ENCODE measurements around the gene CDC16. TPM values are rescaled to one million over a fixed set of nuclear protein-coding genes. Genes with fewer than 3 reads are reported as not detected.

CDC16 gene
- total RNA-seq, 1 experiment from 2014 or later = 61.0 TPM

DNA sequence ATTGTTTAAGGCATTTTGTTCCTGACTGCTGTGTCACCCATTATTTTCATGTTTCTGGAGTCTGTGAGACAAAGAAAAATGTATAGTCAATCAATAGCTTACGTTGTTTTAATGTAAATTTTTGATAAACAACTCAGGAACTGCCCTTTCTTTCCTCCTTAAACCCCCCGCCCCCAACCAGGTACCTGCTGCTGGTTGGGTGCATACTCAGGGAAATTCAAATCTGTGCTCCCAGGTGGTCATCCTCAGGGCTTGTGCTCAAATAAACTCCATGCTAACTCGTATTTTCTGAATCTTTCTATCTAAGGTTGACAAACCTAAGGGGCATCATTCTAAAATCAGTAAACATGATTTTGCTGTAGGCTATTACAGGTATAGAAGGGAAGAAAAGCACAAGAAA, 4.1 kb upstream of the CDC16 start:
- Histone ChIP-seq H3K27ac (ENCODE audit: low read depth, low read length) (no peak overlapping the region), H3K4me3 (replicated peaks in 1 of 2; ENCODE audit: low read depth in 1 of 2, low read length in 2 of 2) (no peak overlapping the region), H4K20me1 (ENCODE audit: insufficient read depth) (no peaks in the 10 kb centered on the region), H3K4me2 (ENCODE audit: low read length) (no peak overlapping the region), H3K9me3 (ENCODE audit: control insufficient read depth in 1 of 2, insufficient read depth in 1 of 2, low read depth in 1 of 2, low read length in 2 of 2) (no peaks in the 10 kb centered on the region; a peak in 1 of 4 replicates), H3K9me2 (ENCODE audit: insufficient read depth) (no peaks in the 10 kb centered on the region), H2AFZ (ENCODE audit: low read depth, low read length, poor library complexity, severe bottlenecking) (no peak overlapping the region), H3K4me1 (ENCODE audit: control insufficient read depth in 1 of 2, insufficient read depth in 2 of 2, low read length in 2 of 2) (peaks cover 0 to 20% of the 10 kb centered on the region in 2 experiments; a peak in 3 of 4 replicates), H3K36me3 (ENCODE audit: control insufficient read depth in 1 of 2, insufficient read depth in 2 of 2, low read length in 2 of 2) (no peaks in the 10 kb centered on the region), H3K79me2 (ENCODE audit: insufficient read depth, low read length) (peaks cover 7% of the 10 kb centered on the region), H3K9ac (ENCODE audit: low read length) (no peak overlapping the region), H3K27me3 (ENCODE audit: insufficient read depth, low read length) (no peaks in the 10 kb centered on the region)
- DNase-seq (ENCODE audit: low read depth, low spot score) (no peak), ATAC-seq (no peak)
- ChIA-PET POLR2A (no interaction called here), CTCF (no interaction called here), RAD21 (ENCODE audit: low non-redundant PET in 1 of 2, low total read pairs in 2 of 2, uncharacterized antibody in 2 of 2, unreplicated experiment in 2 of 2) (no interaction called here)
- TF ChIP-seq CBX3 (IDR thresholded peaks at IDR 0.05; ENCODE audit: low read depth) (no peak), EZH2 (IDR thresholded peaks at IDR 0.05) (no peak), ZNF274 (IDR thresholded peaks at IDR 0.05; ENCODE audit: low read depth, low read length) (no peak), SP1 (IDR thresholded peaks at IDR 0.05; ENCODE audit: low read depth) (no peak), EGR1 (IDR thresholded peaks at IDR 0.05; ENCODE audit: low read depth) (no peak), JUND (IDR thresholded peaks at IDR 0.05) (no peak), EZH2phosphoT487 (IDR thresholded peaks at IDR 0.05; ENCODE audit: borderline replicate concordance) (no peak), ELF1 (IDR thresholded peaks at IDR 0.05; ENCODE audit: borderline replicate concordance, low read depth) (no peak), ZFX (IDR thresholded peaks at IDR 0.05) (no peak), POLR2AphosphoS5 (IDR thresholded peaks at IDR 0.05; ENCODE audit: low read depth, low read length) (no peak), TCF7L2 (IDR thresholded peaks at IDR 0.05; ENCODE audit: borderline replicate concordance, extremely low read depth, insufficient read depth, insufficient read length) (no peak), SIN3A (IDR thresholded peaks at IDR 0.05; ENCODE audit: low read depth) (no peak), RAD21 (IDR thresholded peaks at IDR 0.05; ENCODE audit: low read depth) (no peak), POLR2A (IDR thresholded peaks at IDR 0.05; ENCODE audit: borderline replicate concordance, extremely low read depth, insufficient read depth, insufficient read length) (no peak)
- TF ChIP-seq, protein P1, sequence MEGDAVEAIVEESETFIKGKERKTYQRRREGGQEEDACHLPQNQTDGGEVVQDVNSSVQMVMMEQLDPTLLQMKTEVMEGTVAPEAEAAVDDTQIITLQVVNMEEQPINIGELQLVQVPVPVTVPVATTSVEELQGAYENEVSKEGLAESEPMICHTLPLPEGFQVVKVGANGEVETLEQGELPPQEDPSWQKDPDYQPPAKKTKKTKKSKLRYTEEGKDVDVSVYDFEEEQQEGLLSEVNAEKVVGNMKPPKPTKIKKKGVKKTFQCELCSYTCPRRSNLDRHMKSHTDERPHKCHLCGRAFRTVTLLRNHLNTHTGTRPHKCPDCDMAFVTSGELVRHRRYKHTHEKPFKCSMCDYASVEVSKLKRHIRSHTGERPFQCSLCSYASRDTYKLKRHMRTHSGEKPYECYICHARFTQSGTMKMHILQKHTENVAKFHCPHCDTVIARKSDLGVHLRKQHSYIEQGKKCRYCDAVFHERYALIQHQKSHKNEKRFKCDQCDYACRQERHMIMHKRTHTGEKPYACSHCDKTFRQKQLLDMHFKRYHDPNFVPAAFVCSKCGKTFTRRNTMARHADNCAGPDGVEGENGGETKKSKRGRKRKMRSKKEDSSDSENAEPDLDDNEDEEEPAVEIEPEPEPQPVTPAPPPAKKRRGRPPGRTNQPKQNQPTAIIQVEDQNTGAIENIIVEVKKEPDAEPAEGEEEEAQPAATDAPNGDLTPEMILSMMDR (IDR thresholded peaks at IDR 0.05 in 2 of 3, conservative IDR thresholded peaks at IDR 0.05 in 1 of 3; ENCODE audit: borderline replicate concordance in 1 of 3, insufficient read depth in 1 of 3, low read depth in 2 of 3, low read length in 2 of 3) = no peak
- TF ChIP-seq, protein P2, sequence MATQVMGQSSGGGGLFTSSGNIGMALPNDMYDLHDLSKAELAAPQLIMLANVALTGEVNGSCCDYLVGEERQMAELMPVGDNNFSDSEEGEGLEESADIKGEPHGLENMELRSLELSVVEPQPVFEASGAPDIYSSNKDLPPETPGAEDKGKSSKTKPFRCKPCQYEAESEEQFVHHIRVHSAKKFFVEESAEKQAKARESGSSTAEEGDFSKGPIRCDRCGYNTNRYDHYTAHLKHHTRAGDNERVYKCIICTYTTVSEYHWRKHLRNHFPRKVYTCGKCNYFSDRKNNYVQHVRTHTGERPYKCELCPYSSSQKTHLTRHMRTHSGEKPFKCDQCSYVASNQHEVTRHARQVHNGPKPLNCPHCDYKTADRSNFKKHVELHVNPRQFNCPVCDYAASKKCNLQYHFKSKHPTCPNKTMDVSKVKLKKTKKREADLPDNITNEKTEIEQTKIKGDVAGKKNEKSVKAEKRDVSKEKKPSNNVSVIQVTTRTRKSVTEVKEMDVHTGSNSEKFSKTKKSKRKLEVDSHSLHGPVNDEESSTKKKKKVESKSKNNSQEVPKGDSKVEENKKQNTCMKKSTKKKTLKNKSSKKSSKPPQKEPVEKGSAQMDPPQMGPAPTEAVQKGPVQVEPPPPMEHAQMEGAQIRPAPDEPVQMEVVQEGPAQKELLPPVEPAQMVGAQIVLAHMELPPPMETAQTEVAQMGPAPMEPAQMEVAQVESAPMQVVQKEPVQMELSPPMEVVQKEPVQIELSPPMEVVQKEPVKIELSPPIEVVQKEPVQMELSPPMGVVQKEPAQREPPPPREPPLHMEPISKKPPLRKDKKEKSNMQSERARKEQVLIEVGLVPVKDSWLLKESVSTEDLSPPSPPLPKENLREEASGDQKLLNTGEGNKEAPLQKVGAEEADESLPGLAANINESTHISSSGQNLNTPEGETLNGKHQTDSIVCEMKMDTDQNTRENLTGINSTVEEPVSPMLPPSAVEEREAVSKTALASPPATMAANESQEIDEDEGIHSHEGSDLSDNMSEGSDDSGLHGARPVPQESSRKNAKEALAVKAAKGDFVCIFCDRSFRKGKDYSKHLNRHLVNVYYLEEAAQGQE (IDR thresholded peaks at IDR 0.05; ENCODE audit: low read depth) = no peak
- TF ChIP-seq, protein P3, sequence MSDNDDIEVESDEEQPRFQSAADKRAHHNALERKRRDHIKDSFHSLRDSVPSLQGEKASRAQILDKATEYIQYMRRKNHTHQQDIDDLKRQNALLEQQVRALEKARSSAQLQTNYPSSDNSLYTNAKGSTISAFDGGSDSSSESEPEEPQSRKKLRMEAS (IDR thresholded peaks at IDR 0.05) = no peak
- BruUV-seq (replicated peaks) = no TSS peak
- intact Hi-C loops (cut with micrococcal nuclease) = no loop called here
